ENCODE data around the gene DNHD1. TPM values are rescaled to one million over a fixed set of nuclear protein-coding genes. Genes with fewer than 3 reads are reported as not detected.

DNHD1 gene
- total and polyA plus RNA-seq, 2 of the 8 experiments (the other 6 are each of a cell fraction or from before 2014, with no cell fraction given): 5.0 to 6.8 TPM

GRCh38 chr11:6578134-6578533, 81.1 kb downstream of the DNHD1 start:
- Histone ChIP-seq H4K20me1 (replicated peaks in 1 of 2; ENCODE audit: control insufficient read depth in 1 of 2, insufficient read depth in 2 of 2, low read length in 2 of 2) (no peaks in the 10 kb centered on the region), H3K4me3 (ENCODE audit: extremely low read depth in 1 of 4, insufficient read depth in 2 of 4, low read depth in 3 of 4, low read length in 4 of 4) (no peak overlapping the region), H3K27me3 (replicated peaks in 1 of 4; ENCODE audit: control insufficient read depth in 3 of 4, extremely low read depth in 1 of 4, insufficient read depth in 3 of 4, low read length in 3 of 4) (no peaks in the 10 kb centered on the region), H2BK12ac (ENCODE audit: low read depth, low read length) (no peak overlapping the region), H3K4me2 (ENCODE audit: insufficient read depth in 1 of 2, low read depth in 2 of 2, low read length in 2 of 2) (no peak overlapping the region), H3K79me2 (ENCODE audit: control insufficient read depth in 1 of 2, insufficient read depth in 2 of 2, low read length in 2 of 2) (no peaks in the 10 kb centered on the region), H2BK120ac (replicated peaks; ENCODE audit: low read depth, low read length) (no peak overlapping the region), H3K23ac (ENCODE audit: insufficient read length) (no peak overlapping the region), H3K23me2 (ENCODE audit: low read depth, low read length) (no peaks in the 10 kb centered on the region; the same call in 1 of the 2 replicates), H4K91ac (replicated peaks; ENCODE audit: insufficient read length, low read length) (no peak overlapping the region), H2BK15ac (ENCODE audit: low read length) (no peak overlapping the region), H3K56ac (replicated peaks; ENCODE audit: insufficient read length, low read depth, low read length) (no peak overlapping the region), H3K4ac (replicated peaks; ENCODE audit: insufficient read length, low read depth, low read length) (no peak overlapping the region), H3K36me3 (ENCODE audit: control insufficient read depth in 2 of 4, insufficient read depth in 4 of 4, low read length in 3 of 4) (no peaks in the 10 kb centered on the region), H2AK5ac (ENCODE audit: low read depth, low read length) (no peak overlapping the region), H3K4me1 (replicated peaks in 1 of 4; ENCODE audit: control insufficient read depth in 3 of 4, insufficient read depth in 4 of 4, low read length in 3 of 4) (no peaks in the 10 kb centered on the region), H2AFZ (ENCODE audit: low read length) (no peak overlapping the region), H3K18ac (ENCODE audit: extremely low read depth, low read length) (no peak overlapping the region), H3K79me1 (ENCODE audit: low read depth, low read length) (no peaks in the 10 kb centered on the region), H2BK20ac (ENCODE audit: low read length) (no peak overlapping the region), H2BK5ac (ENCODE audit: low read depth, low read length) (no peak overlapping the region), H4K8ac (ENCODE audit: extremely low read depth, insufficient read depth, low read length) (no peak overlapping the region; the same call in 1 of the 2 replicates), H3K9me3 (ENCODE audit: insufficient read depth in 2 of 2, low read depth in 1 of 2, low read length in 1 of 2) (no peaks in the 10 kb centered on the region), H4K5ac (ENCODE audit: insufficient read length, low read depth, low read length) (no peak overlapping the region), H3K9ac (replicated peaks in 1 of 4; ENCODE audit: extremely low read depth in 1 of 4, low read depth in 3 of 4, low read length in 3 of 4) (no peak overlapping the region), H3K27ac (ENCODE audit: low read depth, low read length) (no peak overlapping the region), H3K14ac (ENCODE audit: insufficient read length) (no peak overlapping the region)
- peak in 1 of 2 experiments; percentile 28 for DNase-seq (ENCODE audit: low read depth in 1 of 2, low spot score in 2 of 2)
- WGBS, 2 experiments (ENCODE audit: extremely low coverage in 1 of 2, insufficient coverage in 1 of 2, insufficient read length in 1 of 2, insufficient replicate concordance in 2 of 2, low coverage in 1 of 2, low lambda C conversion rate in 2 of 2, missing lambda C conversion rate in 1 of 2): 100% methylated on average over 1 of the region's 1 CpG; no CpG with 5 or more reads in 1 of the 2 experiments
- FAIRE-seq: no peak
- POLR2A ChIA-PET (ENCODE audit: partially characterized antibody): interaction anchor here (1.4 kb wide), 1 partner anchor 16 kb away, joined by 3 read pairs; no protein-coding TSS in a partner anchor
- TF ChIP-seq GABPA (IDR thresholded peaks at IDR 0.05; ENCODE audit: borderline replicate concordance, insufficient read depth, low read length) (no peak), ZNF274 (IDR thresholded peaks at IDR 0.05; ENCODE audit: borderline replicate concordance, extremely low read depth, low read length) (no peak)
- CTCF ChIA-PET (ENCODE audit: partially characterized antibody): interaction anchor here (0.6 to 4.9 kb wide), 5 partner anchors 8 to 134 kb away, joined by 3 to 32 read pairs (median 5); partner anchors contain the start of gene TAF10

Data from H1 (cell line).